Naive thymus-derived CD8-positive, alpha-beta T cell (primary cell): ENCODE data around the gene PAPOLG. TPM values are rescaled to one million over a fixed set of nuclear protein-coding genes. Genes with fewer than 3 reads are reported as not detected.
"Not testable (repeated sequence)": the region's sequence is repeated elsewhere in the genome, so short reads cannot be mapped to it uniquely, and the experiment has no call there.

ENCODE experiments used
- ATAC-seq, 2 donors: fragments of 150-1000 bp; cut with Tn5 transposase in 1 of 2; sonication (Bioruptor Pico), chemical (Tn5 transposase) in 1 of 2; 1 replicate in 1 of 2; 2 replicates in 1 of 2; pipeline ENCODE4 v1.10.0; 2021; ENCODE audit warnings: mild to moderate bottlenecking in 2 of 2, moderate library complexity in 2 of 2
- POLR2A ChIA-PET: fragments of 350-600 bp; sonication (Branson Sonifier 250); formaldehyde crosslinking; loops from one replicate; lab custom pipeline; 2021; ENCODE audit warnings: antibody characterized with exemption; lab: Charles Lee
- DNase-seq, 10 donors: peaks; one replicate each; pipeline versions ENCODE4 v3.0.0 to v3.0.0-alpha.2; 2020 to 2022
- H3K27ac Mint-ChIP-seq, 10 donors: one replicate each; pipeline ENCODE4 v1.8.0; 2020 to 2022; ENCODE audit warnings: mild to moderate bottlenecking in 10 of 10, mixed read lengths in 10 of 10, moderate library complexity in 4 of 10, inconsistent platforms in 1 of 10
- H3K27me3 Mint-ChIP-seq, 5 donors: one replicate each; pipeline ENCODE4 v1.8.0; 2021 to 2022; ENCODE audit warnings: mixed read lengths in 5 of 5
- H3K36me3 Mint-ChIP-seq, 3 donors: one replicate each; pipeline ENCODE4 v1.8.0; 2020 to 2022; ENCODE audit warnings: mixed read lengths in 3 of 3, mild to moderate bottlenecking in 2 of 3, inconsistent platforms in 1 of 3
- H3K4me1 Mint-ChIP-seq, 4 donors: one replicate each; pipeline ENCODE4 v1.8.0; 2021 to 2022; ENCODE audit warnings: mixed read lengths in 4 of 4
- H3K4me3 Mint-ChIP-seq, 10 donors: one replicate each; pipeline ENCODE4 v1.8.0; 2020 to 2022; ENCODE audit warnings: mild to moderate bottlenecking in 10 of 10, mixed read lengths in 10 of 10, moderate library complexity in 6 of 10, inconsistent platforms in 1 of 10
- H3K9me3 Mint-ChIP-seq, 9 donors: one replicate each; pipeline ENCODE4 v1.8.0; 2020 to 2022; ENCODE audit warnings: mixed read lengths in 9 of 9, mild to moderate bottlenecking in 3 of 9, inconsistent platforms in 1 of 9, moderate library complexity in 1 of 9
- polyA plus RNA-seq, 3 donors: library from polyadenylated mRNA; unstranded; fragments of 300-500 nt; fragmentation: Illumina TruSeq; gene quantifications; one replicate each; pipeline ENCODE4 v1.2.3, GENCODE V29; 2021
- total RNA-seq, 8 experiments: library from RNA in 2 of 8; stranded (reverse) in 2 of 8; gene quantifications; one replicate each; pipeline ENCODE4 v1.2.3 and lab custom pipeline; 2021 to 2026

PAPOLG gene
- total and polyA plus RNA-seq, 5 experiments from 2014 or later, result 10.1 to 40.6 (median 15.4) TPM

DNA sequence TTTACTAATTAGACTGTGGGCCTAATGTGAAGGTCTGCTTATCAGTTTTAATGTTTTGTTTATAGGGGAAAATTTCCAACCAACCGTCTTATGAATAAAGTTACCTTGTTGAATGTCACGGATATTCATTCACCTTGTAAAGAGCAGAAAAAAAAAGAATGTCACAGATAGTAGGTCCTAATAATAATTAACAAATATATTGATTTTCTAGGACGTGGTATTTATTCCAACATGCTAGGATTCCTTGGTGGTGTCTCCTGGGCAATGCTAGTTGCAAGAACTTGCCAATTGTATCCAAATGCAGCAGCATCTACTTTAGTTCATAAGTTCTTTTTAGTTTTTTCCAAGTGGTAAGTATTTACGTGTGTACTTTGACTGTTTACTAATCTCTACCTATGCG is 23.4 kb downstream of the PAPOLG start:
- ATAC-seq, result no peak
- no peak for DNase-seq
- no peaks in the 10 kb centered on the region for H3K9me3 Mint-ChIP-seq
- peaks cover 0 to 2% (median 0%) of the 10 kb centered on the region in 4 donors for H3K4me1 Mint-ChIP-seq
- POLR2A ChIA-PET, result no interaction called here
- H3K4me3 Mint-ChIP-seq, result no peak overlapping the region
- H3K27me3 Mint-ChIP-seq, result no peaks in the 10 kb centered on the region
- H3K27ac Mint-ChIP-seq, result peak overlapping the region in 3 of 10 donors; percentile 6 to 58 (median 22)
- H3K36me3 Mint-ChIP-seq, result peaks cover 0 to 90% (median 38%) of the 10 kb centered on the region in 3 donors

- peaks cover 0 to 2% (median 0%) of the 10 kb centered on the region in 4 donors for H3K4me1 Mint-ChIP-seq
- no peaks in the 10 kb centered on the region for H3K9me3 Mint-ChIP-seq
- H3K27ac Mint-ChIP-seq, result peak overlapping the region in 6 of 10 donors; percentile 5 to 54 (median 22)
- ATAC-seq (no peak), DNase-seq (no peak)
- H3K4me3 Mint-ChIP-seq, result no peak overlapping the region
- POLR2A ChIA-PET, result no interaction called here
- no peaks in the 10 kb centered on the region for H3K27me3 Mint-ChIP-seq
- peaks cover 0 to 92% (median 34%) of the 10 kb centered on the region in 3 donors for H3K36me3 Mint-ChIP-seq
Observed at GRCh38 chr2:60780721-60781120, 24.7 kb downstream of the PAPOLG start.

DNA sequence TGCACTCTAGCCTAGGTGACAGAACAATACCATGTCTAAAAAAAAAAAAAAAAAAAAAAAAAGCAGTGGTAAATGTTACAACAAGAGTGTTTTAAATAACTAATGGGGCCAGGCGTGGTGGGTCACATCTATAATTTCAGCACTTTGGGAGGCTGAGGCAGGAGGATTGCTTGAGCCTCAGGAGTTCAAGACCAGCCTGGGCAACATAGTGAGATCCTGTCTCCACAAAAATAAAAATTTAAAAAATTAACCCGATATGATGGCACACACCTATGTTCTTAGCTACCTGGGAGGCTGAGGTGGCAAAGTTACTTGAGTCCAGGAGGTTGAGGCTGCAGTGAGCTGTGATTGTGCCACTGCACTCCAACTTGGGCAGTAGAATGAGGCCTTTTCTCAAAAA is 37.1 kb downstream of the PAPOLG start:
- Mint-ChIP-seq H3K27me3 (no peaks in the 10 kb centered on the region), H3K9me3 (no peaks in the 10 kb centered on the region), H3K36me3 (peaks cover 0 to 87% (median 28%) of the 10 kb centered on the region in 3 donors), H3K27ac (peak overlapping the region in 1 of 10 donors; percentile 7), H3K4me3 (no peak overlapping the region), H3K4me1 (peaks cover 0 to 20% (median 6%) of the 10 kb centered on the region in 4 donors)
- no peak for DNase-seq
- no peak for ATAC-seq
- POLR2A ChIA-PET, result interaction anchor here (0.5 to 0.7 kb wide), 2 partner anchors 83 to 375 kb away, joined by 3 to 5 read pairs; no protein-coding TSS in a partner anchor

DNA sequence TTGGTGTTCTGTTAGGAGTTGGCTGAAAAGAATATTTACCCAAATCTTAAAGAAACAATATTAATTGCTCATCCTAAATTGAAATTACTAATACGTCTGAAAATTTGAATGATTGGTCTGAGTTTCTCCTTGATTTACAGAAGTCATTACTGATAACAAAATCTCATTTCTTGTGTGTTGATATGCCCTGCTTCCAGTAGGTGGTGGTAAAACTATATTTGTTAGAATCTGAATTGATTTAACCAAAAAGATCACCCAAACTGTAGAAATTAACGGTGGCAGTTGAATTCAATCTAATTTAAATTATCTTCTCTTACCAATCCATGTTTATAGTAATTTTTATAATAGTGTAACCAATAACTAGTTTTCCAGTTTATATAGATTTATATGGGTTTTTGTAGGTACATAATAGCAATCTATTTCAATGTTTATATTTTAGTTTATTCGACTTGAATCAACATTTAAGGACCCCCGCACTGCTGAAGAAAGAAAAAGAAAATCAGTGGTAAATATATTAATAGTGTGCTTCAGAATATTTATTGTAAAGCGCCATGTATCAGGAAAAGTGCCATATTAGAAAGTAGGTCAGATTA is 38.3 kb downstream of the PAPOLG start:
- ATAC-seq (no peak), DNase-seq (peak in 3 of 10 donors; percentile 40 to 42 (median 41))
- H3K4me1 Mint-ChIP-seq, result peaks cover 0 to 20% (median 6%) of the 10 kb centered on the region in 4 donors
- POLR2A ChIA-PET, result no interaction called here
- peaks cover 0 to 87% (median 22%) of the 10 kb centered on the region in 3 donors for H3K36me3 Mint-ChIP-seq
- H3K27ac Mint-ChIP-seq, result no peak overlapping the region
- H3K9me3 Mint-ChIP-seq, result no peaks in the 10 kb centered on the region
- no peaks in the 10 kb centered on the region for H3K27me3 Mint-ChIP-seq
- no peak overlapping the region for H3K4me3 Mint-ChIP-seq

DNA sequence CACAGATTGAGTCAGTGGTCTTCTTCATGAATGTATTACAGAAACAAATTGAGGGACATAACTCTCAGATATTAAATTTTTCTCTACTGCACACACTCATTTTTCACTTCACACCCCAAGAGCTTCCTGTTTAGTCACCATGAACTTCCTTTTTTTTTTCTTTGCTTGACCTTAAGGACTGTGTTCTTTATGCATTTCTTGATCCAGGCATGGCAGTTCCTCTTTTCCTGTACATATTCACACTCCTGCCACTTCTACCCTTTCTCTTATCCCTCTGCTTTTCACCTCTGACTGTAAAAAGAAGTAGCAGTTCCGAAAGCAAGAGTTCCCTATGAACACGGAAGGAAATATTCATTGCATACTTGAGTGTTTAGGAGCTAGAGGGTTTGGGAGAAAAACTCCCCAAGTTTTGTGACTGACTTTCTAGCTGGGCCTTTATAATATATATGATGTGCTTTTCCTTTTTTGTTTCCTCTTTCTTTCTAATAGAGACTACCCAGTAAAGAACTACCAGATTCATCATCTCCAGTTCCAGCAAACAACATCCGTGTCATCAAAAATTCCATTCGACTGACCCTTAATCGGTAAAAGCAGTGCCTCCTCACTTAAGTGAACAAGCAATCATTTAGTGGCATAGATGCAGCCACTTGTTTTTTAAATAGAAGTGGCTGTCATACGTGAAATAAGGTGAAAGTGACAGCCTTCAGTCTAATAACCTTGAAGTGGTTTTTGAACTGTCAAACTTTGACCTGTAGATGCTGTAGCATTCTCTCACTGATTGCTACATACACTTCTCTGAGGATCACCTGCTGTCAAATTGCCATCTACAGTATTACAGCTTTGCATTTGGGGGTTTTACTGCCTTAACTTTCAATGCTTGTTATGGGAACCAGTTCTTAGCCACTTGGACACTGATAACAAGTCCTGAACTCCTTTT is 40.8 kb downstream of the PAPOLG start:
- Mint-ChIP-seq H3K4me3 (peak overlapping the region in 1 of 10 donors; percentile 13), H3K27me3 (no peaks in the 10 kb centered on the region), H3K36me3 (peaks cover 0 to 79% (median 20%) of the 10 kb centered on the region in 3 donors), H3K27ac (peak overlapping the region in 8 of 10 donors; percentile 23 to 75 (median 53)), H3K9me3 (no peaks in the 10 kb centered on the region), H3K4me1 (peaks cover 0 to 20% (median 5%) of the 10 kb centered on the region in 4 donors)
- POLR2A ChIA-PET, result interaction anchor here (0.7 kb wide), 2 partner anchors 50 to 200 kb away, joined by 3 read pairs; no protein-coding TSS in a partner anchor
- no peak for DNase-seq
- ATAC-seq, result no peak

DNA sequence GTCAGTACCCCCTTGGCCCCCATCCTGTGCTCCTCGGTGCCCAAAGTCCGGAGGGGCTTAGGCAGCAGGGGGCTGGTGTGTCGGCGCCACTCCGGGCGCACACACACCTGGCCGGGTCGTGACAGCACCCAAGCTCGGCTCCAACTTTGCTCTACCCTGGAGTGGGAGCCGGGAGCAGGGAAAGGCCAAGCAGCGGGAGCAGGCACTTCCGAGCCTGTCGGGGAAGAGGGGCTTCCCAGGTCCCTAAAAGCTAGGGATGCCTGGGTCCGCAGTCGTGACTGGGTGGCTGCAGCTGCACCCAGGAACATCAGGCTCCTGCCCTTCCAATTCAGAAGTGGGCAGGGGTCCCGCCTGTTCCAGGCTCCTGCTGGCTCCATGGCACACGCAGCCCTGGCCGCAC is 48.4 kb downstream of the PAPOLG start:
- Mint-ChIP-seq H3K4me1 (peaks cover 15 to 37% (median 29%) of the 10 kb centered on the region in 4 donors), H3K4me3 (no peak overlapping the region), H3K27me3 (no peaks in the 10 kb centered on the region), H3K9me3 (no peaks in the 10 kb centered on the region), H3K36me3 (peaks cover 0 to 20% (median 0%) of the 10 kb centered on the region in 3 donors), H3K27ac (peak overlapping the region in 1 of 10 donors; percentile 6)
- POLR2A ChIA-PET, result interaction anchor here (1.0 to 1.6 kb wide), 2 partner anchors 48 to 77 kb away, joined by 5 to 9 read pairs; partner anchors contain the start of genes PAPOLG and REL
- ATAC-seq, result no peak
- no peak for DNase-seq

GRCh38 chr2:60806595-60806987 is 50.5 kb downstream of the PAPOLG start:
- no peak for DNase-seq
- H3K4me1 Mint-ChIP-seq, result peaks cover 15 to 37% (median 30%) of the 10 kb centered on the region in 4 donors
- H3K27me3 Mint-ChIP-seq, result no peaks in the 10 kb centered on the region
- POLR2A ChIA-PET, result interaction anchor here (0.9 kb wide), 1 partner anchor 193 kb away, joined by 3 read pairs; no protein-coding TSS in a partner anchor
- peak overlapping the region in 7 of 10 donors; percentile 19 to 75 (median 59) for H3K4me3 Mint-ChIP-seq
- ATAC-seq, result no peak
- no peaks in the 10 kb centered on the region for H3K9me3 Mint-ChIP-seq
- peak overlapping the region in 9 of 10 donors; percentile 12 to 88 (median 83) for H3K27ac Mint-ChIP-seq
- H3K36me3 Mint-ChIP-seq, result peaks cover 0 to 6% (median 0%) of the 10 kb centered on the region in 3 donors

GRCh38 chr2:60806988-60807681 is 51.1 kb downstream of the PAPOLG start:
- ATAC-seq, result peak; percentile 66 to 74
- no peaks in the 10 kb centered on the region for H3K27me3 Mint-ChIP-seq
- peak in 5 of 10 donors; percentile 15 to 35 (median 25) for DNase-seq
- peak overlapping the region; percentile 19 to 75 (median 53) for H3K4me3 Mint-ChIP-seq
- peak overlapping the region; percentile 12 to 92 (median 85) for H3K27ac Mint-ChIP-seq
- POLR2A ChIA-PET, result no interaction called here
- peaks cover 15 to 37% (median 30%) of the 10 kb centered on the region in 4 donors for H3K4me1 Mint-ChIP-seq
- peaks cover 0 to 3% (median 0%) of the 10 kb centered on the region in 3 donors for H3K36me3 Mint-ChIP-seq
- H3K9me3 Mint-ChIP-seq, result no peaks in the 10 kb centered on the region

- Mint-ChIP-seq H3K27me3 (no peaks in the 10 kb centered on the region), H3K4me3 (no peak overlapping the region), H3K36me3 (no peaks in the 10 kb centered on the region), H3K27ac (peak overlapping the region in 1 of 10 donors; percentile 6), H3K9me3 (no peaks in the 10 kb centered on the region), H3K4me1 (peaks cover 15 to 37% (median 30%) of the 10 kb centered on the region in 4 donors)
- no peak for ATAC-seq
- POLR2A ChIA-PET, result interaction anchor here (0.6 kb wide), 1 partner anchor 8 kb away, joined by 4 read pairs; no protein-coding TSS in a partner anchor
- no peak for DNase-seq
Observed at GRCh38 chr2:60808330-60808801, 52.3 kb downstream of the PAPOLG start.

GRCh38 chr2:60811491-60812375 is 55.7 kb downstream of the PAPOLG start:
- DNase-seq (no peak), ATAC-seq (no peak)
- Mint-ChIP-seq H3K4me1 (peaks cover 13 to 19% (median 16%) of the 10 kb centered on the region in 4 donors), H3K9me3 (no peaks in the 10 kb centered on the region), H3K36me3 (no peaks in the 10 kb centered on the region), H3K4me3 (no peak overlapping the region), H3K27me3 (peaks cover 0 to 12% (median 3%) of the 10 kb centered on the region in 5 donors), H3K27ac (peak overlapping the region in 2 of 10 donors; percentile 24 to 27)
- POLR2A ChIA-PET, result no interaction called here

DNA sequence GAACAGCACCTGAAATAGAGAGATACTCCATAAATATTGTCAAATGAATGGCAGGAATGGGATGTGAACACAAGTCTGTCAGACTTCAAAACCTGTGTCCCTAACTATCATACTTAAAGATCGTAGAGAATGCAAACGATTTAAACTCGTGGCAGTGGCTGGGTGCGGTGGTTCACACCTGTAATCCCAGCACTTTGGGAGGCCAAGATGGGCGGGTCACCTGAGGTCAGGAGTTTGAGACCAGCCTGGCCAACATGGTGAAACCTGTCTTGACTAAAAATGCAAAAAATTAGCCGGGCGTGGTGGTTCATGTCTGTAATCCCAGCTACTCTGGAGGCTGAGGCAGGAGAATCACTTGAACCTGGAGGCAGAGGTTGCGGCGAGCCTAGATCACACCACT is 61.1 kb downstream of the PAPOLG start:
- not testable (repeated sequence) for ATAC-seq, H3K36me3 Mint-ChIP-seq, H3K9me3 Mint-ChIP-seq, DNase-seq
- Mint-ChIP-seq H3K4me1 (peaks cover 18 to 45% (median 40%) of the 10 kb centered on the region in 4 donors), H3K4me3 (peak overlapping the region in 1 of 10 donors; percentile 18), H3K27me3 (peaks cover 0 to 12% (median 3%) of the 10 kb centered on the region in 5 donors), H3K27ac (peak overlapping the region in 3 of 10 donors; percentile 35 to 79 (median 76))
- POLR2A ChIA-PET, result interaction anchor here (3.2 to 3.5 kb wide), 2 partner anchors 50 to 65 kb away, joined by 15 to 23 read pairs; partner anchors contain the start of gene REL
